ENCODE measurements around the gene MBL2.

DNA sequence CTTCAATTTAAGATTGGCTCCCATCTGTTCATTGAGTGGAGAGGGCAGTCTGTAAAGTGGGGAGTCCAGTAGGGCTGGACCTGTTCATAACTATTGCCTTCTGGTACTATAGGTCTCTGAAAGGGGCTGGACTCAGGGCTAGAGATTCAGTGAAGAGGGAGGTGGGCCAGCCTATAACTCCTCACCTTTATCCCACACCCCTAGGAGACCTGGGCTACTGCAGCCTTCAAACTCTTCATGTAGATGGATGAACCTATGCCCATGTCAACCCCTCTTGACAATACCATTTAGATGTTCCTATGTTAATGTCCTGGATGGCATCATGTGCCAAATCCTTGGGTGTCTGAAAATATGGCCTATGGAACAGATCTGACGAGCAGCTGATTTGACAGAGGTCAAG, 22.0 kb downstream of the MBL2 start:
- TF ChIP-seq, protein P1, sequence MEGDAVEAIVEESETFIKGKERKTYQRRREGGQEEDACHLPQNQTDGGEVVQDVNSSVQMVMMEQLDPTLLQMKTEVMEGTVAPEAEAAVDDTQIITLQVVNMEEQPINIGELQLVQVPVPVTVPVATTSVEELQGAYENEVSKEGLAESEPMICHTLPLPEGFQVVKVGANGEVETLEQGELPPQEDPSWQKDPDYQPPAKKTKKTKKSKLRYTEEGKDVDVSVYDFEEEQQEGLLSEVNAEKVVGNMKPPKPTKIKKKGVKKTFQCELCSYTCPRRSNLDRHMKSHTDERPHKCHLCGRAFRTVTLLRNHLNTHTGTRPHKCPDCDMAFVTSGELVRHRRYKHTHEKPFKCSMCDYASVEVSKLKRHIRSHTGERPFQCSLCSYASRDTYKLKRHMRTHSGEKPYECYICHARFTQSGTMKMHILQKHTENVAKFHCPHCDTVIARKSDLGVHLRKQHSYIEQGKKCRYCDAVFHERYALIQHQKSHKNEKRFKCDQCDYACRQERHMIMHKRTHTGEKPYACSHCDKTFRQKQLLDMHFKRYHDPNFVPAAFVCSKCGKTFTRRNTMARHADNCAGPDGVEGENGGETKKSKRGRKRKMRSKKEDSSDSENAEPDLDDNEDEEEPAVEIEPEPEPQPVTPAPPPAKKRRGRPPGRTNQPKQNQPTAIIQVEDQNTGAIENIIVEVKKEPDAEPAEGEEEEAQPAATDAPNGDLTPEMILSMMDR (conservative IDR thresholded peaks at IDR 0.05; ENCODE audit: low read length): no peak
- no peak for TF ChIP-seq EZH2phosphoT487 (IDR thresholded peaks at IDR 0.05; ENCODE audit: borderline replicate concordance)
